ENCODE results near the gene S100A4. TPM values are rescaled to one million over a fixed set of nuclear protein-coding genes. Genes with fewer than 3 reads are reported as not detected.

S100A4 gene
- total and polyA plus RNA-seq, 2 experiments from 2014 or later, result 14.2 to 36.0 TPM

DNA sequence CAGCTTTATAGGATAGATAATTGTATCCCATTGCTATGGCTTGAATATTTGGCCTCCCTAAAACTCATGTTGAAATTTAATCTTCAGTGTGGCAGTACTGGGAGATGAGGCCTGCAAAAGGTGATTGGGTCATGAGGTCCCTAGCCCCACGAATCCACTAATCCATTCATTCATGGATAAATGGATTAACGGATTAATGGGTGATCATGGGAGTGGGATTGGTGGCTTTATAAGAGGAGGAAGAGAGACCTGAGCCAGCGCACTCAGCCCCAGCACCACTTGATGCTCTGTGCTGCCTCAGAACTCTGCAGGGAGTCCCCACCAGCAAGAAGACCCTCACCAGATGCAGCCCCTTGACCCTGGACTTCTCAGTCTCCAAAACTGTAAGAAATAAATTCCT is 41.8 kb downstream of the S100A4 start:
- Histone ChIP-seq H3K79me2 (replicated peaks; ENCODE audit: insufficient read depth) (no peaks in the 10 kb centered on the region), H3K27ac (ENCODE audit: low read depth) (no peak overlapping the region), H3K4me3 (no peak overlapping the region), H3K4me2 (no peak overlapping the region), H2AFZ (no peak overlapping the region), H3K9me2 (ENCODE audit: insufficient read depth) (no peaks in the 10 kb centered on the region), H3K27me3 (ENCODE audit: insufficient read depth) (no peaks in the 10 kb centered on the region), H3K4me1 (ENCODE audit: insufficient read depth) (no peaks in the 10 kb centered on the region; the same call in 1 of the 2 replicates), H3F3A (replicated peaks; ENCODE audit: low read depth) (no peaks in the 10 kb centered on the region), H3K36me3 (ENCODE audit: insufficient read depth) (no peaks in the 10 kb centered on the region), H4K20me1 (replicated peaks; ENCODE audit: insufficient read depth) (no peaks in the 10 kb centered on the region)
- Mint-ChIP-seq H3K36me3 (ENCODE audit: low read depth) (no peaks in the 10 kb centered on the region), H3K4me1 (peaks cover 9% of the 10 kb centered on the region; the same call in 2 of the 3 replicates), H3K27me3 (ENCODE audit: insufficient read depth, low read depth, poor library complexity) (peaks cover 2% of the 10 kb centered on the region), H3K27ac (no peak overlapping the region), H3K4me3 (no peak overlapping the region), H3K9me3 (no peaks in the 10 kb centered on the region)
- TF ChIP-seq ZNF331 (CRISPR knock-in tag; IDR thresholded peaks at IDR 0.05; ENCODE audit: low read depth), result no peak
- no peak for ATAC-seq
- no peak for DNase-seq (ENCODE audit: low spot score)

DNA sequence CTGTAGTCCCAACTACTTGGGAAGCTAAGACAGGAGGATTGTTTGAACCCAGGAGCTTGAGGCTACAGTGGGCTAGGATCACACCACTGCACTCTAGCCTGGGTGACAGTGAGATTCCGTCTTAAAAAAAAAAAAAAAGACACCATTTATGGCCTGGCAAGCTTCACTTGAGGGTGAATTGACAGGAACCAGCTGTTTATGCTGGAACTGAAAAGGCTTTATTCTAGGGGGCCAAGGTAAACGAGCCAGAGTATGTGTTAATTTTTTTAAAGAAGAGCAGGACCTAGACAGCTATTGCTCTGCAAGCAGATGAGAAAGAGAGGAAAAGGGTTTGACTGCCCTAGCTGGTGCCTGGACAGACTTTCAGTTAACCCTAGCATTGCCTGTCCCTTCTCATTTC is 46.9 kb downstream of the S100A4 start:
- no peaks in the 10 kb centered on the region for H3K36me3 ChIP-seq (ENCODE audit: insufficient read depth)
- no peak for ATAC-seq
- peaks cover 2% of the 10 kb centered on the region for H3K27me3 Mint-ChIP-seq (ENCODE audit: insufficient read depth, low read depth, poor library complexity)
- peaks cover 5% of the 10 kb centered on the region for H3K4me1 ChIP-seq (ENCODE audit: insufficient read depth)
- no peak overlapping the region for H3K4me2 ChIP-seq
- H3K9me2 ChIP-seq (ENCODE audit: insufficient read depth), result no peaks in the 10 kb centered on the region
- no peak overlapping the region for H3K27ac Mint-ChIP-seq
- H3K9me3 Mint-ChIP-seq, result no peaks in the 10 kb centered on the region
- H3K36me3 Mint-ChIP-seq (ENCODE audit: low read depth), result no peaks in the 10 kb centered on the region
- no peak overlapping the region for H3K27ac ChIP-seq (ENCODE audit: low read depth)
- H3F3A ChIP-seq (replicated peaks; ENCODE audit: low read depth), result no peaks in the 10 kb centered on the region
- no peak overlapping the region for H3K4me3 Mint-ChIP-seq
- H2AFZ ChIP-seq, result no peak overlapping the region
- H3K79me2 ChIP-seq (replicated peaks; ENCODE audit: insufficient read depth), result no peaks in the 10 kb centered on the region
- no peak overlapping the region for H3K4me3 ChIP-seq
- H3K27me3 ChIP-seq (ENCODE audit: insufficient read depth), result no peaks in the 10 kb centered on the region
- no peaks in the 10 kb centered on the region for H4K20me1 ChIP-seq (replicated peaks; ENCODE audit: insufficient read depth)
- peaks cover 22% of the 10 kb centered on the region for H3K4me1 Mint-ChIP-seq
- no peak for DNase-seq (ENCODE audit: low spot score)
- TF ChIP-seq, protein P1, sequence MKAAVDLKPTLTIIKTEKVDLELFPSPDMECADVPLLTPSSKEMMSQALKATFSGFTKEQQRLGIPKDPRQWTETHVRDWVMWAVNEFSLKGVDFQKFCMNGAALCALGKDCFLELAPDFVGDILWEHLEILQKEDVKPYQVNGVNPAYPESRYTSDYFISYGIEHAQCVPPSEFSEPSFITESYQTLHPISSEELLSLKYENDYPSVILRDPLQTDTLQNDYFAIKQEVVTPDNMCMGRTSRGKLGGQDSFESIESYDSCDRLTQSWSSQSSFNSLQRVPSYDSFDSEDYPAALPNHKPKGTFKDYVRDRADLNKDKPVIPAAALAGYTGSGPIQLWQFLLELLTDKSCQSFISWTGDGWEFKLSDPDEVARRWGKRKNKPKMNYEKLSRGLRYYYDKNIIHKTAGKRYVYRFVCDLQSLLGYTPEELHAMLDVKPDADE (IDR thresholded peaks at IDR 0.05), result no peak
- TF ChIP-seq EZH2phosphoT487 (IDR thresholded peaks at IDR 0.05; ENCODE audit: unreplicated experiment) (no peak), STAT1 (IDR thresholded peaks at IDR 0.05; ENCODE audit: unreplicated experiment) (no peak), CREB1 (CRISPR knock-in tag; IDR thresholded peaks at IDR 0.05; ENCODE audit: low read depth) (no peak), EZH2 (IDR thresholded peaks at IDR 0.05; ENCODE audit: low read depth, unreplicated experiment) (no peak), NANOG (IDR thresholded peaks at IDR 0.05; ENCODE audit: borderline replicate concordance) (no peak), POLR2AphosphoS5 (IDR thresholded peaks at IDR 0.05; ENCODE audit: low read depth) (no peak), ZNF331 (CRISPR knock-in tag; IDR thresholded peaks at IDR 0.05; ENCODE audit: low read depth) (no peak), ZNF114 (CRISPR knock-in tag; IDR thresholded peaks at IDR 0.05) (no peak), JUNB (IDR thresholded peaks at IDR 0.05; ENCODE audit: unreplicated experiment) (no peak)
- TF ChIP-seq, protein P2, sequence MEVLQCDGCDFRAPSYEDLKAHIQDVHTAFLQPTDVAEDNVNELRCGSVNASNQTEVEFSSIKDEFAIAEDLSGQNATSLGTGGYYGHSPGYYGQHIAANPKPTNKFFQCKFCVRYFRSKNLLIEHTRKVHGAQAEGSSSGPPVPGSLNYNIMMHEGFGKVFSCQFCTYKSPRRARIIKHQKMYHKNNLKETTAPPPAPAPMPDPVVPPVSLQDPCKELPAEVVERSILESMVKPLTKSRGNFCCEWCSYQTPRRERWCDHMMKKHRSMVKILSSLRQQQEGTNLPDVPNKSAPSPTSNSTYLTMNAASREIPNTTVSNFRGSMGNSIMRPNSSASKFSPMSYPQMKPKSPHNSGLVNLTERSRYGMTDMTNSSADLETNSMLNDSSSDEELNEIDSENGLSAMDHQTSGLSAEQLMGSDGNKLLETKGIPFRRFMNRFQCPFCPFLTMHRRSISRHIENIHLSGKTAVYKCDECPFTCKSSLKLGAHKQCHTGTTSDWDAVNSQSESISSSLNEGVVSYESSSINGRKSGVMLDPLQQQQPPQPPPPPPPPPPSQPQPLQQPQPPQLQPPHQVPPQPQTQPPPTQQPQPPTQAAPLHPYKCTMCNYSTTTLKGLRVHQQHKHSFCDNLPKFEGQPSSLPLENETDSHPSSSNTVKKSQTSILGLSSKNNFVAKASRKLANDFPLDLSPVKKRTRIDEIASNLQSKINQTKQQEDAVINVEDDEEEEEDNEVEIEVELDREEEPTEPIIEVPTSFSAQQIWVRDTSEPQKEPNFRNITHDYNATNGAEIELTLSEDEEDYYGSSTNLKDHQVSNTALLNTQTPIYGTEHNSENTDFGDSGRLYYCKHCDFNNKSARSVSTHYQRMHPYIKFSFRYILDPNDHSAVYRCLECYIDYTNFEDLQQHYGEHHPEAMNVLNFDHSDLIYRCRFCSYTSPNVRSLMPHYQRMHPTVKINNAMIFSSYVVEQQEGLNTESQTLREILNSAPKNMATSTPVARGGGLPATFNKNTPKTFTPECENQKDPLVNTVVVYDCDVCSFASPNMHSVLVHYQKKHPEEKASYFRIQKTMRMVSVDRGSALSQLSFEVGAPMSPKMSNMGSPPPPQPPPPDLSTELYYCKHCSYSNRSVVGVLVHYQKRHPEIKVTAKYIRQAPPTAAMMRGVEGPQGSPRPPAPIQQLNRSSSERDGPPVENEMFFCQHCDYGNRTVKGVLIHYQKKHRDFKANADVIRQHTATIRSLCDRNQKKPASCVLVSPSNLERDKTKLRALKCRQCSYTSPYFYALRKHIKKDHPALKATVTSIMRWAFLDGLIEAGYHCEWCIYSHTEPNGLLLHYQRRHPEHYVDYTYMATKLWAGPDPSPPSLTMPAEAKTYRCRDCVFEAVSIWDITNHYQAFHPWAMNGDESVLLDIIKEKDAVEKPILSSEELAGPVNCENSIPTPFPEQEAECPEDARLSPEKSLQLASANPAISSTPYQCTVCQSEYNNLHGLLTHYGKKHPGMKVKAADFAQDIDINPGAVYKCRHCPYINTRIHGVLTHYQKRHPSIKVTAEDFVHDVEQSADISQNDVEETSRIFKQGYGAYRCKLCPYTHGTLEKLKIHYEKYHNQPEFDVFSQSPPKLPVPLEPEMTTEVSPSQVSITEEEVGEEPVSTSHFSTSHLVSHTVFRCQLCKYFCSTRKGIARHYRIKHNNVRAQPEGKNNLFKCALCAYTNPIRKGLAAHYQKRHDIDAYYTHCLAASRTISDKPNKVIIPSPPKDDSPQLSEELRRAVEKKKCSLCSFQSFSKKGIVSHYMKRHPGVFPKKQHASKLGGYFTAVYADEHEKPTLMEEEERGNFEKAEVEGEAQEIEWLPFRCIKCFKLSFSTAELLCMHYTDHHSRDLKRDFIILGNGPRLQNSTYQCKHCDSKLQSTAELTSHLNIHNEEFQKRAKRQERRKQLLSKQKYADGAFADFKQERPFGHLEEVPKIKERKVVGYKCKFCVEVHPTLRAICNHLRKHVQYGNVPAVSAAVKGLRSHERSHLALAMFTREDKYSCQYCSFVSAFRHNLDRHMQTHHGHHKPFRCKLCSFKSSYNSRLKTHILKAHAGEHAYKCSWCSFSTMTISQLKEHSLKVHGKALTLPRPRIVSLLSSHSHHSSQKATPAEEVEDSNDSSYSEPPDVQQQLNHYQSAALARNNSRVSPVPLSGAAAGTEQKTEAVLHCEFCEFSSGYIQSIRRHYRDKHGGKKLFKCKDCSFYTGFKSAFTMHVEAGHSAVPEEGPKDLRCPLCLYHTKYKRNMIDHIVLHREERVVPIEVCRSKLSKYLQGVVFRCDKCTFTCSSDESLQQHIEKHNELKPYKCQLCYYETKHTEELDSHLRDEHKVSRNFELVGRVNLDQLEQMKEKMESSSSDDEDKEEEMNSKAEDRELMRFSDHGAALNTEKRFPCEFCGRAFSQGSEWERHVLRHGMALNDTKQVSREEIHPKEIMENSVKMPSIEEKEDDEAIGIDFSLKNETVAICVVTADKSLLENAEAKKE (CRISPR knock-in tag; IDR thresholded peaks at IDR 0.05), result no peak
- TF ChIP-seq, protein P3, sequence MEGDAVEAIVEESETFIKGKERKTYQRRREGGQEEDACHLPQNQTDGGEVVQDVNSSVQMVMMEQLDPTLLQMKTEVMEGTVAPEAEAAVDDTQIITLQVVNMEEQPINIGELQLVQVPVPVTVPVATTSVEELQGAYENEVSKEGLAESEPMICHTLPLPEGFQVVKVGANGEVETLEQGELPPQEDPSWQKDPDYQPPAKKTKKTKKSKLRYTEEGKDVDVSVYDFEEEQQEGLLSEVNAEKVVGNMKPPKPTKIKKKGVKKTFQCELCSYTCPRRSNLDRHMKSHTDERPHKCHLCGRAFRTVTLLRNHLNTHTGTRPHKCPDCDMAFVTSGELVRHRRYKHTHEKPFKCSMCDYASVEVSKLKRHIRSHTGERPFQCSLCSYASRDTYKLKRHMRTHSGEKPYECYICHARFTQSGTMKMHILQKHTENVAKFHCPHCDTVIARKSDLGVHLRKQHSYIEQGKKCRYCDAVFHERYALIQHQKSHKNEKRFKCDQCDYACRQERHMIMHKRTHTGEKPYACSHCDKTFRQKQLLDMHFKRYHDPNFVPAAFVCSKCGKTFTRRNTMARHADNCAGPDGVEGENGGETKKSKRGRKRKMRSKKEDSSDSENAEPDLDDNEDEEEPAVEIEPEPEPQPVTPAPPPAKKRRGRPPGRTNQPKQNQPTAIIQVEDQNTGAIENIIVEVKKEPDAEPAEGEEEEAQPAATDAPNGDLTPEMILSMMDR (conservative IDR thresholded peaks at IDR 0.05; ENCODE audit: low read depth in 2 of 2), result no peak

Data from GM23338 (cell line).